ENCODE data around the gene CDK19. TPM values are rescaled to one million over a fixed set of nuclear protein-coding genes. Genes with fewer than 3 reads are reported as not detected.

CDK19 gene
- total and polyA plus RNA-seq, 3 donors from 2014 or later, result 30.7 to 50.0 (median 31.5) TPM

GRCh38 chr6:110799655-110800054, 15.6 kb downstream of the CDK19 start:
- no peak overlapping the region for H3K4me3 ChIP-seq
- no peaks in the 10 kb centered on the region for H3K36me3 ChIP-seq (ENCODE audit: low read depth, missing control alignments)
- TF ChIP-seq POLR2A (IDR thresholded peaks at IDR 0.05) (no peak), CTCF (IDR thresholded peaks at IDR 0.05) (no peak)
- H3K27me3 ChIP-seq, result no peaks in the 10 kb centered on the region
- H3K27ac ChIP-seq, result no peak overlapping the region
- intact Hi-C loops (cut with DNase I; ENCODE audit: low total_unique reads), result no loop called here
- no peak for DNase-seq
- WGBS, 2 donors, result 68 to 76% methylated on average over 5 of the region's 5 CpGs
- H3K4me1 ChIP-seq, result no peaks in the 10 kb centered on the region
- H3K9me3 ChIP-seq, result no peaks in the 10 kb centered on the region

- Histone ChIP-seq H3K27me3 (no peaks in the 10 kb centered on the region), H3K4me1 (no peaks in the 10 kb centered on the region), H3K9me3 (no peaks in the 10 kb centered on the region), H3K36me3 (ENCODE audit: low read depth, missing control alignments) (no peaks in the 10 kb centered on the region), H3K4me3 (no peak overlapping the region), H3K27ac (no peak overlapping the region)
- 89 to 95% methylated on average over 2 of the region's 2 CpGs for WGBS, 2 donors
- DNase-seq, result no peak
- no peak for TF ChIP-seq CTCF (IDR thresholded peaks at IDR 0.05)
- no peak for TF ChIP-seq POLR2A (IDR thresholded peaks at IDR 0.05)
- intact Hi-C loops (cut with DNase I; ENCODE audit: low total_unique reads), result no loop called here
These were observed 16.1 kb downstream of the CDK19 start for GRCh38 chr6:110799189-110799588.

GRCh38 chr6:110795271-110795670, 20.0 kb downstream of the CDK19 start:
- WGBS, 2 donors, result 84 to 90% methylated on average over 1 of the region's 1 CpG
- no peaks in the 10 kb centered on the region for H3K36me3 ChIP-seq (ENCODE audit: low read depth, missing control alignments)
- TF ChIP-seq POLR2A (IDR thresholded peaks at IDR 0.05) (no peak), CTCF (IDR thresholded peaks at IDR 0.05) (no peak)
- DNase-seq, result no peak
- H3K4me1 ChIP-seq, result no peaks in the 10 kb centered on the region
- H3K4me3 ChIP-seq, result no peak overlapping the region
- no peaks in the 10 kb centered on the region for H3K9me3 ChIP-seq
- no peak overlapping the region for H3K27ac ChIP-seq
- intact Hi-C loops (cut with DNase I; ENCODE audit: low total_unique reads), result no loop called here
- H3K27me3 ChIP-seq, result no peaks in the 10 kb centered on the region

- no peak overlapping the region for H3K4me3 ChIP-seq
- H3K36me3 ChIP-seq (ENCODE audit: low read depth, missing control alignments), result no peaks in the 10 kb centered on the region
- WGBS, 2 donors, result 78 to 84% methylated on average over 1 of the region's 1 CpG
- TF ChIP-seq POLR2A (IDR thresholded peaks at IDR 0.05) (no peak), CTCF (IDR thresholded peaks at IDR 0.05) (no peak)
- H3K27ac ChIP-seq, result no peak overlapping the region
- no peak for DNase-seq
- no peaks in the 10 kb centered on the region for H3K9me3 ChIP-seq
- intact Hi-C loops (cut with DNase I; ENCODE audit: low total_unique reads), result no loop called here
- no peaks in the 10 kb centered on the region for H3K27me3 ChIP-seq
- H3K4me1 ChIP-seq, result peaks cover 6% of the 10 kb centered on the region
These were observed 28.6 kb downstream of the CDK19 start for GRCh38 chr6:110786696-110787095.

GRCh38 chr6:110786271-110786670, 29.0 kb downstream of the CDK19 start:
- TF ChIP-seq POLR2A (IDR thresholded peaks at IDR 0.05) (no peak), CTCF (IDR thresholded peaks at IDR 0.05) (no peak)
- no peaks in the 10 kb centered on the region for H3K27me3 ChIP-seq
- H3K36me3 ChIP-seq (ENCODE audit: low read depth, missing control alignments), result no peaks in the 10 kb centered on the region
- peaks cover 10% of the 10 kb centered on the region for H3K4me1 ChIP-seq
- no peaks in the 10 kb centered on the region for H3K9me3 ChIP-seq
- WGBS, 2 donors, result 98 to 99% methylated on average over 3 of the region's 3 CpGs
- DNase-seq, result no peak
- H3K4me3 ChIP-seq, result no peak overlapping the region
- intact Hi-C loops (cut with DNase I; ENCODE audit: low total_unique reads), result no loop called here
- H3K27ac ChIP-seq, result no peak overlapping the region

All from testis (tissue), 3 donors.